T1000 (cell line): Measurements from ENCODE around the gene NT5DC1.

Experiments
- DNase-seq: peaks from one replicate; lab custom pipeline; 2025; ENCODE audit warnings: mixed read lengths; lab: John Stamatoyannopoulos, UW

The NT5DC1 gene

GRCh38 chr6:116196841-116197240, 96.2 kb downstream of the NT5DC1 start:
- no peak for DNase-seq

DNA sequence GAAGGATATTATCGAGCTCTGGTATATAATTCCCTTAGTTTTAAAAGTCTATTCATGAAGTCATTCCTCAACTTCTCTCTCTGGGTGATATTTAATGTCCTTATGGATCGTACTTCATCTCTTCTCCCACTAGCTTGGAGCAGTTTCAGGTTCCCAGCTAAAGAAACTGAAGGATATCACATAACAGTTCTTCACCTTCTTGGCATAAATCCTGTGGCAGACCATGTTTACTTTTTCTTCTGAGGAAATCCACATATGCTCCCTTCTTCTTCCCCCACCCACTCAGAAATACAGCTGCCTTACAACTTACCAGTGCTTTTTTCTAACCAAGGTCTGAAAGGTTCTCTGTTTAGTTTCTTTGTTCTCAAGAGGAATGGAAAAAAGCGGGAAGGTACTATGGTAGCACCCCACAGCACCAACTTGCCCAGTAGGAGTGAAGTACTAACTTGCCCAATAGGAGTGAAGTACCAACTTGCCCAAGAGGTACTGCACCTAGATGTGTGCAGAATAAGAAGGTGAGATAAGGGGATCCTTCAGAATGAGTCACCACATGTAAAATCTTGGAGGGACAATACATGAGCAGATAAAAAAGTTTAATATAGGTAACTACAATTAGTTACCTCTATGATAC, 100.1 kb downstream of the NT5DC1 start:
- DNase-seq = no peak

- no peak for DNase-seq
Observed at GRCh38 chr6:116201538-116201937, 100.9 kb downstream of the NT5DC1 start.

DNA sequence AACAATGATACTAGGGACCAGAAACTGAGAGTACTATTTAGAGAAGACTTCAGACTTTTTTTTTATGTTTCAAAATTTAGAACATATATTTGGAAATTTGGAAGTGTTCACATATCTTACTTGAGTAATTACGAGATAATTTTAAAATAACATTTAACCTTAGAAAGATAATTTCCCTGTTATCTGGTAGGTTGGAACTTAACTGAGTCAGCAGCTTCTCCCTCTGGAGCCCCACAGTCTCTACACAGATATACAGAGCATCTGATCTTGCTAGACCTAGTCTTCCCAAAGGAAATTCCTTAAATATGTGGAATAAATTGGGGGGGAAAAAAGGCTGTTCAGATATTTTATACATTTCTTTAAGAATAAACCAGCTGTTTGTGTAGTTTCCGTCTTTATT, 104.6 kb downstream of the NT5DC1 start:
- no peak for DNase-seq

- DNase-seq = no peak
Observed at GRCh38 chr6:116206231-116206903, 105.7 kb downstream of the NT5DC1 start.

GRCh38 chr6:116208056-116208785, 107.6 kb downstream of the NT5DC1 start:
- no peak for DNase-seq

DNA sequence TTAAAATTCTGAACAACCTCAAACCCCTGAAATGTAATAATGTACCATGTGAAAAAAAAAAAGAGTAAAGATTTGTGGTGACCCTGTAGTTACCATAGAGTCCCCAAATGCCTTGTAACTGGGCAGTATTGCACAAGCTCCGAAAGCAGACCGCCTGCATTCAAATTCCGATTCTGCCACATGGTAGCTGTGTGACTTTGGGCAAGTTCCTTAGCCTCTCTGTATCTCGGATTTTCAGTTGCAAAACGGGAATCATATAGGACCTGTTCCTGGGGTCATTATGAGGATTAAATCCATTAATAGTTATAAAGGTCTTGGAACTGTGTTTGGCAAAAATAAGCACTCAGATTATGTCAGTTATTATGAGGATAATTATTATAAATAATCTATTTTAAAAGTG, 109.7 kb downstream of the NT5DC1 start:
- no peak for DNase-seq

DNA sequence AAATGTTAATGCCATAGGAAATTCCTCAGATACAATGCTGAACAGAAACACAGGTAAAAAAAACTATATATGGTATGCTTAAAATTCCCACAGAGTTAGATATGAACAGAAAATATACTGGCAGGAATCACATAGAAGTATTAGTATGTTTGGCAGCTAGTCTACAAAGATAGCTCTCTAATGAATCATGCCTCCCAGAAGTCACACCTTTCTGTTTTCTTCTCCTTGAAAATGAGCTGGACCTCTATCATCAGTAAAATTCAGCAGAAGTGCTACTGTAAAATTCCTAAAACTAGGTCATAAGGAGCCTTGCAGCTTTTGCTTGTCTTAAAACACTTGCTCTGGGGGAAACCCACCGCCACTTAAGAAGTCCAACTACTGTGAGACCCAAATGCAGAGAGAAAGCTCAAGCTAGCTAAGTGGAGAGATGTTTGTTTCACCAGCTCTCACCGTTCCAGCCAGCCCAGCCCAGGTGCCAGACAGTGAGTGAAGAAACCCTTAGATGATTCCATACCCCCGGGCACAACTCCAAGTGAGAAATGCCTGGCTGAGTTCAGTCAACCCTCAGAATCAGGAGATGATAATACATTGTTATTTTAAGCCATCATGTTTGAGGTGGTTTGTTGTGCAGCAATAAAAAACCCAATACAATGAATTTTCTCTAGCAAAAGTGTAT, 110.2 kb downstream of the NT5DC1 start:
- DNase-seq = no peak

- no peak for DNase-seq
Observed at GRCh38 chr6:116214681-116215080, 114.0 kb downstream of the NT5DC1 start.

DNA sequence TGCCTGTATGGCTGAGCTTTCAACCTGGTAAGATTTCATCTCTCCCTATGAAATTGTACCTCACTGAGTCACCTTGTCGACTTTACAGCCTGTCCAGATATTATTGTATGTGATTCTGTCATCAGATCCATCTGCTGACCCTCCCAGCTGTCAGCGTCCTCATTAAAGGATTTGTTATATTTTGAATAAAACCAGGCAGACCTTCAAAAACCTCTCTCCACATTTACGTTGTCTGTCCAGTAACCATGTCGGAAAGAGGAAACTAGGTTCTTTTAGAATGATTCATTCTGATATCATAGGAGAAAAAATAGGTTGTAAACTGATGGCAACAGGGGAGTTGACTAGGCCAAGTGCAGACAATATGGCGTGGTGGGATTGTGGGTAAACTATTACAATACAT, 114.8 kb downstream of the NT5DC1 start:
- DNase-seq = no peak

DNA sequence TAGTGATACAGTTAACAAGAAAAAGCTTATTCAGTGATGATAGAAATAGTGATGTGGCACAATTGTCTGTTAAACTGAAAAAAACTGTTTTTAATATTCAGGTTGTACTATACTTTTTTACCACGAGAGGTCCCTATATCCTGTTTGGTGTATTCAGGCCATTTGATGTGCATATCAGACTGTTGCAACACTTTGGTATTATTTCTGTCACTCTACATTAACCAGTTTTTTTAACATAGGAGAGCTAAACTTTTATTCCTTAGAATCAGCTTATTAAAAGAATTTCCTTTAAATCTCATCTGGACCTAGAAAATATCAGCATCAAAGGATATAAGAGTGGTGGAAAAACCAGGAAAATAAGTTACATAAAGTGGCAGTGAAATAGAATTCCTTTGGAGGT, 116.4 kb downstream of the NT5DC1 start:
- no peak for DNase-seq

- no peak for DNase-seq
Observed at GRCh38 chr6:116218172-116218633, 117.5 kb downstream of the NT5DC1 start.

GRCh38 chr6:116218866-116219265, 118.2 kb downstream of the NT5DC1 start:
- DNase-seq = no peak

GRCh38 chr6:116221067-116221466, 120.4 kb downstream of the NT5DC1 start:
- DNase-seq = no peak

DNA sequence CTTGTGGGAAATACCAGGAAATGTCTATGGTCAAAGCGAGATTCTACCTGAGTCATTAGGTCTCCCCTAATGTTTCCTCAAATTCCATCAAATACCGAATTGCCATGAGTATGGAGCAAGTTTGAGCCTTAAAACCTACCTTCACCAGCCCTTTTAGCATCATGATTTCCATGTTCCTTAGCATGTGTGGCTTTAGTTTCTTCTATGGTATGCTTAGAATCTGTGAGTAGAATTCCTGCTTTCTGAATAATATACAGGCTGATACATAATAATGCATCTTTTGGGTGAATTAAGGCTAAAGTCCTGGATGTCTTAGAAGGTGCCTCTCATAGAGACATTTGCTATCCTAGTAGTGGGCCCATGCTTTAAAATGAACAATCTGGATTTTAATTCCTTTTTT, 121.3 kb downstream of the NT5DC1 start:
- no peak for DNase-seq

DNA sequence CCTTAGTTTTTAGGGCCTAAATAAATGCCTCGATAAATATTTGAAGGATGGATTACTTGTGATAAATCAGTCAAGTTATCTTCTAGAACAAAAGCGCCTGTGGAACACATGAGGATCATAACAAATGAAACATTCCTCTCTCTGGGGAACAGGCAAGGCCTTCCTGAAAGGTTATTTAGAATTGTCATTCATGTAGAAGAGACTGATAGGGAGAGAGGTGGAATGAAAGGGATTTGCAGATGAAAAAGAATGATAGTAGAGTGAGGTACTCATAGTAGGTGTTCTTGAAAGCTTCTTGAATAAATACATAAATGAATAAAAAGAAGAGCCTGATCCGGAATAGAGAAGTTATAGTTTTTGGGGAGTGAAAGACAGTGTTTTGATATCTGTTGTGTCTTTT, 122.7 kb downstream of the NT5DC1 start:
- no peak for DNase-seq

GRCh38 chr6:116229287-116229913, 128.7 kb downstream of the NT5DC1 start:
- peak; percentile 64 for DNase-seq

DNA sequence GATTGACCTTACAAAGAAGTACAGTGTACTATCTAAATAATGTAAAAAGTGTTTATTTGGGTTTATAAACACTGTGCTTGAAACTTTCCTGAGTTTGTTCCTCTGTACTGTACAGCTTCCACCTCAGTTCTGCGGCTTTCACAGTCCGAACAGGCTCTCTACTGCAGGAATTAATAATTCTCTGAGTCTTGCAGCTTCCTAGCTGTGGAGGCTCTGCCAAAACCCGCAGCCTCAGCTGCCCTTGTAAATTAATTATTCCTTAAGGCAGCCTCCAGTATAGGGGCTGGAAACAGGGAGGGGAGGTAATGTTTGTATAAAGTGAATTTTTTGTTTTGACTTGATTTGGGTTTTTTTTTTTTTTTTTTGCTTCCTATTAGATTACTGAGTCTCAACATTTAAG, 134.0 kb downstream of the NT5DC1 start:
- DNase-seq = no peak

- DNase-seq = no peak
Observed at GRCh38 chr6:116238083-116238482, 137.4 kb downstream of the NT5DC1 start.

DNA sequence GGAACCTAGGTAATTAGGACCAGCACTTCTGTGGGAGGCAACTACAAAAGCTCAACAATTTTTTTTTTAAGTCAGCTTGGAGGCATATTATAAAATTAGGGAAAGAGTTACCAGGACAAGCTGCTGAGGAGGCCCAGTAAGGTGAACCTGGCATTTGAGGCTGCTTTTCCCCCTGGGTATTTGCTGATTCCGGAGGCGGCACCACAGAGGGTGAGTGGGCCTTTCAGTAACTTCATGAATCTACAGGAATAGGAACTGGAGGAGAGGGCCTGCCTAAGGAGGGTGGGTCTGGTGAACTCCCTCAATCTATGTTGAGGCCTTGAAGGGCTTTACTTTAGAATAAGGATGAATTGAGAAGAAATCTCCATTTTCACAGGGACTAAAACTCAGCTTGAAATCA, 138.6 kb downstream of the NT5DC1 start:
- DNase-seq = no peak

DNA sequence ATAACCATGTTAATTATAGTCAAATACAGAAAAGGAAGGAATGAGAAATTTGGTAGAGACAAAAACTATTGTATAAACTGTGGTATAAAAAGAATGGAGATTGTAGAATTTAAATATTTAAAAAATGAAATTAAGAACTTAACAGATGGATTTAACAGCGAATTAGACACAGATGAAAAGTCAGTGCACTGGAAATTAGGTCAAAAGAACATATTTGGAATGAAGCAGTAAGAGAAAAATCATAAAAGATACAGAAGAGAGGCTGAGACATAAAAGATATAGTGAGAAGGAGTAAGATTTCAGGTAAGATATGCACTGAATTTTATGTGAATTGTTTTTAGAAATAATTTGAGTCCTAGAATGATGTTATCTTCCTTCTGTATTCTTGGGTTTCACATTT, 139.2 kb downstream of the NT5DC1 start:
- no peak for DNase-seq

DNA sequence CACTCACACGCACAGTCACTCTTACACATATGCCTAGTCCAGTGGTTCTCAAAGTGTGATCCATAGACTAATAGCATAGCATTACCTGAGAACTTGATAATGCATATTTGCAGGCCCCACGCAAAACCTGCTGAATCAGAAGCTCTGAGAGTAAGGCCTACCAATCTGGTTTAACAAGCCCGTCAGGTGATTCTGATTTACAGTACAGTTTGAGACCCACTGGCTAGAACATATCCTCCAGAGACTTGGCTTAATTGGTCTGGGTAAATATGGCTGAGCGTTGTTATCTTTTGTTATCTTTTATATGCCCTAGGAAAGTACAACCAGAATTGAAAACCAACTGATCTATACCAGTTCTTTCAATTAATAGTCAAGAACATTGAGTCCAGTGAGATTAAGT, 143.6 kb downstream of the NT5DC1 start:
- no peak for DNase-seq
